ENCODE measurements around the gene CAMTA1.

DNA sequence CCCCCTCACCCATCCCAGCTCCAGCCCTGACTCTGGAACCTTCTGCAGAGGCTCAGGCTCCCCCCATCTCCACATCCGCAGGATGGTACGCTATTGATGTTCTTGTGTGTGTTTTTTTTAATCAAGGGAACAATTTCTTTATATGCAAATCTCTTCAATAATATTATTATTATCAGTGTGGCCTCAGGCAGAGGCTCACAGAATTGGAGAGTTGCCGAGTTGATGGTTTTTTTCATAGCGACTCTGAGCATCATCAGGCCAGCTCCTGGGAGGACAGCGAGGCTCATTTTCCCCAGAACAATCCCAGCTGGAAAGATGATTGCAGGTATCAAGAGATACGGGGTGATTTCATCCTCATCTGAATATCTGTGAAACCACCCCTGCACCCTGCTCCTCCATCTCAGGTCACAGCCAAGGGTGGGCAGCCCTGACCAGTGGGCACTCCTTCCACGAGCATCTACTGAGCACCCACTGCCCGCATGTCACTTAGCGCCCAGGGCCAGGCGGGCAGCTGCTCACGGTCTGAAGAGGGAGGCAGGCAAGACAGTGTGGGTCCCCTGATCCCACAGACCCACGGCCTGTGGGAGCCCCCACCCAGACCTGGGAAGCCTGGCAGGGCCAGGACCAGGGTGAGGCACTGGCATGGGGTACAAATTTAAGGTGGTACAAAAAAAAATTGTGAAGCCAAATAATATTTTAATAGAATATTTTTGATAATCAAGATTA lies 740.2 kb downstream of the CAMTA1 start:
- TF ChIP-seq TCF7L2 (IDR thresholded peaks at IDR 0.05; ENCODE audit: low read depth, low read length) (no peak), SIRT6 (IDR thresholded peaks at IDR 0.05; ENCODE audit: low read depth, low read length) (no peak)
- TF ChIP-seq, protein P1, sequence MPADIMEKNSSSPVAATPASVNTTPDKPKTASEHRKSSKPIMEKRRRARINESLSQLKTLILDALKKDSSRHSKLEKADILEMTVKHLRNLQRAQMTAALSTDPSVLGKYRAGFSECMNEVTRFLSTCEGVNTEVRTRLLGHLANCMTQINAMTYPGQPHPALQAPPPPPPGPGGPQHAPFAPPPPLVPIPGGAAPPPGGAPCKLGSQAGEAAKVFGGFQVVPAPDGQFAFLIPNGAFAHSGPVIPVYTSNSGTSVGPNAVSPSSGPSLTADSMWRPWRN (IDR thresholded peaks at IDR 0.05; ENCODE audit: low read depth), result no peak
- TF ChIP-seq, protein P2, sequence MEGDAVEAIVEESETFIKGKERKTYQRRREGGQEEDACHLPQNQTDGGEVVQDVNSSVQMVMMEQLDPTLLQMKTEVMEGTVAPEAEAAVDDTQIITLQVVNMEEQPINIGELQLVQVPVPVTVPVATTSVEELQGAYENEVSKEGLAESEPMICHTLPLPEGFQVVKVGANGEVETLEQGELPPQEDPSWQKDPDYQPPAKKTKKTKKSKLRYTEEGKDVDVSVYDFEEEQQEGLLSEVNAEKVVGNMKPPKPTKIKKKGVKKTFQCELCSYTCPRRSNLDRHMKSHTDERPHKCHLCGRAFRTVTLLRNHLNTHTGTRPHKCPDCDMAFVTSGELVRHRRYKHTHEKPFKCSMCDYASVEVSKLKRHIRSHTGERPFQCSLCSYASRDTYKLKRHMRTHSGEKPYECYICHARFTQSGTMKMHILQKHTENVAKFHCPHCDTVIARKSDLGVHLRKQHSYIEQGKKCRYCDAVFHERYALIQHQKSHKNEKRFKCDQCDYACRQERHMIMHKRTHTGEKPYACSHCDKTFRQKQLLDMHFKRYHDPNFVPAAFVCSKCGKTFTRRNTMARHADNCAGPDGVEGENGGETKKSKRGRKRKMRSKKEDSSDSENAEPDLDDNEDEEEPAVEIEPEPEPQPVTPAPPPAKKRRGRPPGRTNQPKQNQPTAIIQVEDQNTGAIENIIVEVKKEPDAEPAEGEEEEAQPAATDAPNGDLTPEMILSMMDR (IDR thresholded peaks at IDR 0.05 in 2 of 3, conservative IDR thresholded peaks at IDR 0.05 in 1 of 3; ENCODE audit: insufficient read depth in 2 of 3, low read depth in 1 of 3, low read length in 3 of 3), result no peak
- TF ChIP-seq, protein P3, sequence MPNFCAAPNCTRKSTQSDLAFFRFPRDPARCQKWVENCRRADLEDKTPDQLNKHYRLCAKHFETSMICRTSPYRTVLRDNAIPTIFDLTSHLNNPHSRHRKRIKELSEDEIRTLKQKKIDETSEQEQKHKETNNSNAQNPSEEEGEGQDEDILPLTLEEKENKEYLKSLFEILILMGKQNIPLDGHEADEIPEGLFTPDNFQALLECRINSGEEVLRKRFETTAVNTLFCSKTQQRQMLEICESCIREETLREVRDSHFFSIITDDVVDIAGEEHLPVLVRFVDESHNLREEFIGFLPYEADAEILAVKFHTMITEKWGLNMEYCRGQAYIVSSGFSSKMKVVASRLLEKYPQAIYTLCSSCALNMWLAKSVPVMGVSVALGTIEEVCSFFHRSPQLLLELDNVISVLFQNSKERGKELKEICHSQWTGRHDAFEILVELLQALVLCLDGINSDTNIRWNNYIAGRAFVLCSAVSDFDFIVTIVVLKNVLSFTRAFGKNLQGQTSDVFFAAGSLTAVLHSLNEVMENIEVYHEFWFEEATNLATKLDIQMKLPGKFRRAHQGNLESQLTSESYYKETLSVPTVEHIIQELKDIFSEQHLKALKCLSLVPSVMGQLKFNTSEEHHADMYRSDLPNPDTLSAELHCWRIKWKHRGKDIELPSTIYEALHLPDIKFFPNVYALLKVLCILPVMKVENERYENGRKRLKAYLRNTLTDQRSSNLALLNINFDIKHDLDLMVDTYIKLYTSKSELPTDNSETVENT (CRISPR knock-in tag; IDR thresholded peaks at IDR 0.05), result no peak
